A673 (cell line): Measurements from ENCODE around the gene EFHD2.

ENCODE experiments used
- EZH2 ChIP-seq: fragments of 200-600 bp; sonication (generic); IDR thresholded peaks from 2 replicates; pipeline ENCODE4 v1.6.1; 2017; ENCODE audit warnings: borderline replicate concordance, low read depth, mild to moderate bottlenecking, mixed read lengths, antibody characterized with exemption, low read length; ENCODE audit not compliant: poor library complexity, severe bottlenecking
- TF ChIP-seq, protein P1 (sequence below): fragments of 300-800, 200-600 bp; sonication (generic); conservative IDR thresholded peaks from 2 replicates; pipeline ENCODE4 v1.5.1; 2017; ENCODE audit warnings: low read depth, mild to moderate bottlenecking, antibody characterized with exemption, low read length, moderate library complexity, mixed read lengths

DNA sequence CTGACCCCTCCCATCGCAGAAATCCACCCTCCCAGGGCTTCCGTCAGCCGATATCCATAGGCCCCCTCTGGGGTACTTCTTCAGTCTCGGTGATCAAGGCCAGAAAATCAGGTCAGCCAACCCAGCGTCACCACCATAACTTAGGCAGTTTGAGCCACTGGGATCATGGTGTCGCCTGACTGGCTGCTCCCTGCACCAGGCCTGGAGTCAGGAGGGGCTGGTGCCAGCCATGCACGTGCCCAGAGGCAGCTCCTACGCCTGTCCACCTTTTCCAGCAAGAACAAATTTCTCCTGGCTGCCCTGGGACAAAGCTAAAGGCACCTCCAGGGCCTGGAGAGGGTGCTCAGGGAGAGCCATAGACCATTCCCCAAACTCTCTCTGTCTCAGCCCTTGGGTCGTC is 23.8 kb downstream of the EFHD2 start:
- TF ChIP-seq, protein P1, sequence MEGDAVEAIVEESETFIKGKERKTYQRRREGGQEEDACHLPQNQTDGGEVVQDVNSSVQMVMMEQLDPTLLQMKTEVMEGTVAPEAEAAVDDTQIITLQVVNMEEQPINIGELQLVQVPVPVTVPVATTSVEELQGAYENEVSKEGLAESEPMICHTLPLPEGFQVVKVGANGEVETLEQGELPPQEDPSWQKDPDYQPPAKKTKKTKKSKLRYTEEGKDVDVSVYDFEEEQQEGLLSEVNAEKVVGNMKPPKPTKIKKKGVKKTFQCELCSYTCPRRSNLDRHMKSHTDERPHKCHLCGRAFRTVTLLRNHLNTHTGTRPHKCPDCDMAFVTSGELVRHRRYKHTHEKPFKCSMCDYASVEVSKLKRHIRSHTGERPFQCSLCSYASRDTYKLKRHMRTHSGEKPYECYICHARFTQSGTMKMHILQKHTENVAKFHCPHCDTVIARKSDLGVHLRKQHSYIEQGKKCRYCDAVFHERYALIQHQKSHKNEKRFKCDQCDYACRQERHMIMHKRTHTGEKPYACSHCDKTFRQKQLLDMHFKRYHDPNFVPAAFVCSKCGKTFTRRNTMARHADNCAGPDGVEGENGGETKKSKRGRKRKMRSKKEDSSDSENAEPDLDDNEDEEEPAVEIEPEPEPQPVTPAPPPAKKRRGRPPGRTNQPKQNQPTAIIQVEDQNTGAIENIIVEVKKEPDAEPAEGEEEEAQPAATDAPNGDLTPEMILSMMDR: no peak
- no peak for TF ChIP-seq EZH2
